Measurements from ENCODE around the gene UGGT1.

DNA sequence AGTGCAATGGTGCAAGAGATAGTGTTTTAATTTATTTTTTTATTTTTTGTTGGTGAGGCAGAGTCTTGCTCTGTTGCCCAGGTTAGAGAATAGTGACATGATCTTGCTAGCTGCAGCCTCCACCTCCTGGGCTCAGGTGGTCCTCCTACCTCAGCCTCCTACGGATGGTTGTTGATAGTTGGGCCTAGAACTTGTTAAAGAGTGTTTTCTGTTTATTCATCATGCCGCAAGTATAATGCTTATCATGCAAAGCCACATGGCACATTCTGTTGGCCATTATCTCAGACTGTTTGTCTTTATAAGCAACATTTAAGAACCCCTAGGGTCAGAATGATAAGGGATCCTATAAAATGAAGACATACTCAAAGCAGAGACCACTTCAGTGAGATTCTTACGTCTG lies 1.7 kb downstream of the UGGT1 start:
- TF ChIP-seq, protein P1, sequence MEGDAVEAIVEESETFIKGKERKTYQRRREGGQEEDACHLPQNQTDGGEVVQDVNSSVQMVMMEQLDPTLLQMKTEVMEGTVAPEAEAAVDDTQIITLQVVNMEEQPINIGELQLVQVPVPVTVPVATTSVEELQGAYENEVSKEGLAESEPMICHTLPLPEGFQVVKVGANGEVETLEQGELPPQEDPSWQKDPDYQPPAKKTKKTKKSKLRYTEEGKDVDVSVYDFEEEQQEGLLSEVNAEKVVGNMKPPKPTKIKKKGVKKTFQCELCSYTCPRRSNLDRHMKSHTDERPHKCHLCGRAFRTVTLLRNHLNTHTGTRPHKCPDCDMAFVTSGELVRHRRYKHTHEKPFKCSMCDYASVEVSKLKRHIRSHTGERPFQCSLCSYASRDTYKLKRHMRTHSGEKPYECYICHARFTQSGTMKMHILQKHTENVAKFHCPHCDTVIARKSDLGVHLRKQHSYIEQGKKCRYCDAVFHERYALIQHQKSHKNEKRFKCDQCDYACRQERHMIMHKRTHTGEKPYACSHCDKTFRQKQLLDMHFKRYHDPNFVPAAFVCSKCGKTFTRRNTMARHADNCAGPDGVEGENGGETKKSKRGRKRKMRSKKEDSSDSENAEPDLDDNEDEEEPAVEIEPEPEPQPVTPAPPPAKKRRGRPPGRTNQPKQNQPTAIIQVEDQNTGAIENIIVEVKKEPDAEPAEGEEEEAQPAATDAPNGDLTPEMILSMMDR (optimal IDR thresholded peaks at IDR 0.05 in 1 of 3, IDR thresholded peaks at IDR 0.05 in 1 of 3, conservative IDR thresholded peaks at IDR 0.05 in 1 of 3; ENCODE audit: extremely low read depth in 1 of 3, insufficient read depth in 2 of 3, low read length in 3 of 3): no peak
- no peak for TF ChIP-seq EZH2 (IDR thresholded peaks at IDR 0.05; ENCODE audit: low read length)

Measured in keratinocyte (primary cell).